Measurements from ENCODE around the gene ELAVL4.

ELAVL4 gene

GRCh38 chr1:50108497-50109059 lies at the start of gene ELAVL4:
ELAVL4 (plus strand) TSS chr1:50108920; CDS start chr1:50109190, 270 bp downstream.
- DNase-seq: peak; percentile 64

GRCh38 chr1:50060279-50060678 lies 48.4 kb upstream of the ELAVL4 start:
- no peak for DNase-seq

GRCh38 chr1:50066806-50067205 lies 41.9 kb upstream of the ELAVL4 start:
- DNase-seq: no peak

DNA sequence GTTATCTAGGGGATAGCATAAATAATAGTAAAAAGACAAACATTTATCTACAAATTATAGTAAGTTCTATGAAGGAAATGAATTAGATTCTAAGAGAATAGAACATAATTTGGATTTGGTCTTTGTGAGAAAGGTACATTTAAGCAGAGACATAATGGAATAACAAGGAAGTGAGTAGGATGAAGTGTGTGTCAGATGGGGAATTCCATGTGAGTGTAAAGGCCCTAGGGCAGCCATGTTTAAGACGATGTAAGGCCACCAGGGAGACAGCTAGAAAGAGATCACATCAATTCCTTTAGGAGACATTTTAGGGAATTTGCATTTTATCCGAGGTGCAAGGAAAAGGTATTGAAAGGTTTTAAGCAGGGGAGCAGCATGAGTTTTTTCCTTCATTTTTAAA lies 33.8 kb upstream of the ELAVL4 start:
- no peak for DNase-seq

DNA sequence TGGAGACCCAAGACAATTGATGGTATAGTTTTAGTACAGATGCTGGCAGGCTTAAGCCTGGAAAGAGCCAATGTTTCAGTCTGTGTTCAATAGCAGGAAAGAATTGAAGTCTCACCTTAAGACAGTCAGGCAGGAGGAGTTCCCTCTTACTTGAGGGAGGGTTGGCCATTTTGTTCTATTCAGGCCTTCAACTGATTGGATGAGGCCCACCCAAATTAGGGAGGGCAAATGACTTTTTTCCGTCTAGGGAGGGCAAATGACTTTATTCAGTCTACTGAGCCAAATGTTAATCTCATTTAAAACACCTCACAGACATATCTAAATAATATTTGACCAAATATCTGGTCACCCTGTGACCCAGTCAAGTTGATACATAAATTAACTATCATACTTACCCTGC lies 31.4 kb upstream of the ELAVL4 start:
- DNase-seq: no peak

DNA sequence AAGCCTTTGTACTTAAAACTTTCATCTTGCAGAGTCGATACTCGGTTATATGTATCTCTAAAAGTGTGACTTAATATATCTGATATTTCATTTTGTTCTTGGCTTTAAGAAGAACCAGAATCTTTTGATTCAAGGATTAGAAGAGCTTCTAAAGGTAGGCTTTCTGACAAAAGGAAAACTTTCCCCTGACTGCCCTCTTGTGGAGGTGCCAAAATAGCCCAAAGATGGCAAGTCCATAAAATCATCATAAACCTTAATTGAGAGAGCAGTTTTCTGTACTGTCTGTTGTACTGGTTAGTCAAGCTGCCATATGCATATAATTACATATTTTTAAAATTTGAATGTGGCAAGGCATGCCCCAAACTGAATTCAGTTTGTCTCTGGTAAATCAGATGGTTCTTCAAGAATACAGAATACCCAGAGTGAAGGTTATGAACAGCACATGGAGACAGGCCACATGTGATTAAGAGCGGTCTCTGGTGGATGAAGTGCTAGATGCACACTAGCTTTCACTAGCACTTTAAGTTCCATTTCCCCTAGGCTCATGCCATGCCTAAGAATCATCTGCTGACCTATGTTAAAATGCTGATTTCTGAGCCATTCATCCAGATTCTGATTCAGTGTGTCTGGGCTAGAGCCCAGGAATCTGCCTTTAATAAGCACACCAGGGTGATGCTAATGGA lies 27.7 kb upstream of the ELAVL4 start:
- DNase-seq: no peak

DNA sequence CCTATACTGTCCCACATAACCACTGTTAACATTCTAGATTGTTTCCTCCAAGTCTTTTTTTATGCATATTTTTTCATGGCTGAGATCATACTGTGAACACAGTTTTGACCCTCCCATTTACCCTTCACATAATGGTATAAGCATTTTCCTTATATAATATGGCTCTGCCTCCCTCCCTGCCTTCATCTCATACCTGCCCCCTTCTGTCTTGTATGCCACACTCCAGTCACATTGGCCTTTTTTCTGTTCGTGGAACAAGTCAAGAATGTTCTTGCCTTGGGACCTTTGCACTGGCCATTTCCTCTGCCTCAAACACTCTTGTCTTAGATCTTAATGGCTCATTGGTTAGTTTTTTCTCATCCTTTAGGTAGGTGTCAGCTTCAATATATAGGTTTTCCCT lies 24.3 kb upstream of the ELAVL4 start:
- DNase-seq: no peak

- DNase-seq: no peak
Observed at GRCh38 chr1:50091068-50091467, 17.7 kb upstream of the ELAVL4 start.

DNA sequence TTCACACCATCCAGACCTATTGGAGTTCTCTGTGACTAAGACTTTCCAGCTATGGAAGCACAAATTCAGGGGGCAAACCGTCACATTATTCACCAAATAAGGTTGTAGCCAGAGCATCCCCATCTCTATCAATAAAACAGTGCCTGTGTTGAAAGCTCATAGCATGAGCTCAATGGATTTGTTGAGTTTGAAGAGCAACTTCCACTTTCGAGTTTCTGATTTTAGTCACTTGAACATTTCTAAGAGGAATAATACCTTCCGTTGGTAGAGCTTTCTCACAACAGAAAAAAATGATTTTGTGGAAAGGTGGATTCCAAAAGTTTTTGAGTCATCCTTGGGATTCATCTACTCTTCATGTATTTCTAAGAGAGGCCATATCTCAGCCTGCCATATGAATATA lies 13.0 kb upstream of the ELAVL4 start:
- no peak for DNase-seq

DNA sequence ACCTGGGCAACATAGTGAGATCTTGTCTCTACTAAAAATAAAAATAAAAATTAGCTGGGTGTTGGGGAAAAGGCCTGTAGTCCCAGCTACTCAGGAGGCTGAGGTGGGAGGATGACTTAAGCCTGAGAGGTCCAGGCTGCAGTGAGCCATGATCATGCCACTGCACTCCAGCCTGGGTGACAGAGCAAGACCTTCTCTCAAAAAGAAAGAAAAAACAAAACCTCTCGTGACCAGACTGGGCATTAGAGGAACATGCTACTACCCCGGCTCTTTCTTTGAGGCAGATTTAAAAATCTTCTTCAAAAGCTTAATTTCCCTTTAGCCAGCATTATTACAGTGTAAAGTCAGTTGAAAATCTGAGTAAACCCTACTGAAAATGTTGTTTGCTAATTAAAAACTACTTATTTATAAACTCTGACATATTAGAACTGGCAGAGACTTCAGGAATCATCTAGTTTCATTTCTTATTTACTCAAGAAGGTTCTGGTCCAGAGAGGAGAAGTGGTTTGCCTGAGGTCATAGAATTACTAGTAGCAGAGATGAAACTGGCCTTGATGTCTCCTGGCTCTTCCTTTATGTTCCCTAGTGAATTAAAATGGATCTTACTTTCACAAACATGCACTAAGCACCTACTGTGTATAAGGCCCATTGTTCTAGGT lies 11.6 kb upstream of the ELAVL4 start:
- DNase-seq: peak; percentile 5

DNA sequence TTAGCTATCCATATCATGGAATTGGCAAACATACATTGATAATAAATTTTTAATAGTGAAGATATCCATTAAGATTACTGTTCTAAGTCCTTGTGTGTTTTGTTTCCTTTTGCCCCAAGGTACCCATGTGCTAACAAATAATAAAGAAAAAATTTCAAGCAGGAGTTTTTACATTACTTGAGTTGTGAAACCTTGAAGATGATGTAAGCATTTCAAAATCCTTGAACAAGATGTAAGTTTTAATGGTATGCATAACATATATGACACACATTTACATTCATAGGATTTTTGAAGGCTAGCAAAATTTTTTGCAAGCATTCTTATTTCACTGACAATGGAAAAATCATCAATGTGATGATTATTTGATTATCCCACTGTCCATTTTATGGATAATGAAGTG lies 10.9 kb upstream of the ELAVL4 start:
- DNase-seq: no peak

- DNase-seq: no peak
Observed at GRCh38 chr1:50098591-50099021, 10.1 kb upstream of the ELAVL4 start.

GRCh38 chr1:50099654-50100053 lies 9.1 kb upstream of the ELAVL4 start:
- DNase-seq: no peak

- no peak for DNase-seq
Observed at GRCh38 chr1:50103615-50104081, 5.1 kb upstream of the ELAVL4 start.

GRCh38 chr1:50105433-50105832 lies 3.3 kb upstream of the ELAVL4 start:
- no peak for DNase-seq

DNA sequence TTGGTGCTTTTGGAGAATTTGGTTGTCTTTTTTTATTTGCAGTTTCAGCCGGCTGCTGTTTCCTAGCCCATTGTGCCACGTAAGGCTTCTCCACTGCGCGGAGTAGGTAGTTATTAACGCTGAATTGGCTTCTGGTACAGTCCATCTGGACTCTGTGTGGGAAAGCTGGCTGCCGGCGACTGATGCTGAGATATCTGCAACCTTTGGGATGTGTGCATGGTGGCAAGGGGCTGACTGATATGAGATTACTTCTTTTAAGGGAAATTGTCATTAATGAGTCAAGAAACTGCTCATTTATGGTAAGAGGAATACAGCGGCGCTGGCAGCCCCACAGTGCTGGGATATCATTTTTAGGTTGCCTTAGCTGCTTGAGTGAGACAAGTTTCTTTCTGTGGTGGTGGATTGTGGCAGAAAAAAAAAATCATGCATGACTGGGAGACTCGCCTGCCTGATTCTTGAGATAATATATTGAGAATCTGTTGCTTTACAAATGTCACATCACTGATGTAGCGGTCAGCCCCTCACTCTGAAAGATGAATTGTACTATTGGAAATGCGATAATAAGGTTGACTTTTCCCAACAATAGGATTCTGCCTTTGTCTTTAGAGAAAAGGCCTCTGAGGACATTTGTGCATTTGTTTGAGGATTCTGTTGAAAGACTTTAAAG lies 2.5 kb upstream of the ELAVL4 start:
- DNase-seq: no peak

- no peak for DNase-seq
Observed at GRCh38 chr1:50109116-50109515, 396 bp downstream of the ELAVL4 start.

DNA sequence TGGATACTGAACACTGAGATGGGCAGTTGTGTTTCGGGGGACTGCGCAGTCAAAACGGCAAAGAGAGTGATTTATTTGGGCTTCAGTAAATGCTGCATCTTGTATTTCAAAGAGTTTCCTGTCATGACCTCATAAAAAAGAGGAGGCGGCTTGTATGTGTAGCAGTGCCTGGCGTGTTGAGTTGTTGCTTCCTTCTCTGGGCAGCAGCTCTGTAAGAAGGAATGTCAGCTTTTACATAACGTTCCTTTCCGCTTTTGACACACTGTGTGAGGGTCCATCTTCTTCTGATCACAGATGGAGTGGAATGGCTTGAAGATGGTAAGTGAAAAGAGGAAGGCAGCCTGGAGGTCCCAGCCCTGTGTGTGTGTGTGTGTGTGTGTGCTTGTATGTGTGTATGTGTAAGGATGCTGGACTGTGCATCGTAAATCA lies 941 bp downstream of the ELAVL4 start:
- peak; percentile 55 for DNase-seq

GRCh38 chr1:50110151-50110550 lies 1.4 kb downstream of the ELAVL4 start:
- DNase-seq: peak; percentile 71

DNA sequence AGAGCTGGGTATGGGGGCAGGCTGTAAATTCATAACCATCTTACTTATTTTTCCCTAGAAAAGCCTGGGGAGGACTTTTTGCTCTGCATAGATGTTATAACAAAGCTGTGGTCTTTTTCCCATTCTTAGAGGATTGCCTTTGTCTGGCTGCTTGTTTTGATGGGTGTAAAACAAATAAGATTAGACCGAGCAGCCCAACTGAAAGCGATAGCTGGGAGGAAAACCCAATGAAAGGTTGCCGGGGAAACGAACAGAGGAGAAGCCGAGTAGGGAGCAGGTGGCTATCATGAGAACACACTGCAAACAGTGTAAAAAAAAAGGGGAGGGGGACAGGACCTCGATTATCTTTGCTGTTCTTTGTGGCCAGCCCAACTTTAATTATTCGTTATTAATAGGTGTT lies 1.9 kb downstream of the ELAVL4 start:
- DNase-seq: no peak

DNA sequence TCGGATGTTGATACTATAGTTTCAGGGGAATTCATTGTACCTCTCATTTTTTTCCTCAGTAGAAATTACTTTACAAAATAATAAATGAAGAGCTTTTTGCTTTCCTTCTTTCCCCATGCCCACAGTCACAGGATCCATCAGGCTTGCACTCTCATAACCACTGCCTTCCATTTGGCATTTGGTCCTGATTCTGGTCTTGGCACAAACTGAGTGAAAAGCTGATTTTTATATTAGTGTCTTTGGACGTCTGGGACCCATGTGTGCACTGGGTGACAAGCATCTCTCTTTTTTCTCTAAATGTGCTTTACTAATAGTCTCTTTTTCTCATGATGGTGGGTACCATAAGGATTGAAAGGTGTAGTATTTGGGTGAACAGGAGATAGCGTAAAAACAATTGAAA lies 2.8 kb downstream of the ELAVL4 start:
- no peak for DNase-seq

- no peak for DNase-seq
Observed at GRCh38 chr1:50112193-50112592, 3.5 kb downstream of the ELAVL4 start.

DNA sequence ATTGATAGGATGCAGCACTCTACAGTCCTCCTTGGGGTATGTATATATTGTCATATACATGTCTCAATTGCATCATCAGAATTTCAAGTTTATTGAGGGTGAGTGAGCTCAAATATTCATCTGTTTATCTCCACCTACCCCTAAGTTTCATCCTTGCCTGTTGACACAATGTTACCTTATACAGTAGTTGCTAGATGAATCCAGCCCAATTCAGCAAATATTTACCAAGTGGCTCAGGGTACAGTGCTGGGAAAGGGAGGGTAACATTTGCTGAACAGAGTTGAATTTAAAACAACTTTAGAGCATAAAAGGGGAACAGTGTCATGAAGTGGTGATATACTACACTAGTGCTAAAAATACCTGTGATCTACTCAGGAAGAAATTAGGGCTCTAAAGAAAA lies 14.4 kb downstream of the ELAVL4 start:
- DNase-seq: no peak
